SJSA1 (cell line): Measurements from ENCODE around the gene HUWE1. TPM values are rescaled to one million over a fixed set of nuclear protein-coding genes. Genes with fewer than 3 reads are reported as not detected.

Source experiments
- DNase-seq, 2 experiments: peaks; one replicate each; pipeline ENCODE4 v3.0.0-alpha.2; 2015 to 2020; ENCODE audit warnings: low spot score in 2 of 2, low read depth in 1 of 2
- H3K27ac ChIP-seq: fragments of 250-450 bp; sonication (Bioruptor Pico); 2 replicates; pipeline ENCODE4 v1.5.1; 2020; ENCODE audit warnings: mild to moderate bottlenecking, moderate library complexity
- H3K27me3 ChIP-seq: fragments of 250-450 bp; sonication (Bioruptor Pico); replicated peaks from 2 replicates; pipeline ENCODE4 v1.5.1; 2020; ENCODE audit warnings: mild to moderate bottlenecking, moderate library complexity
- H3K36me3 ChIP-seq: fragments of 250-450 bp; sonication (Bioruptor Pico); 2 replicates; pipeline ENCODE4 v1.5.1; 2020; ENCODE audit warnings: mild to moderate bottlenecking
- H3K4me1 ChIP-seq: fragments of 250-450 bp; sonication (Bioruptor Pico); replicated peaks from 2 replicates; pipeline ENCODE4 v1.6.1; 2021; ENCODE audit warnings: mild to moderate bottlenecking
- H3K4me3 ChIP-seq: fragments of 250-450 bp; sonication (Bioruptor Pico); 2 replicates; pipeline ENCODE4 v1.5.1; 2020; ENCODE audit warnings: mild to moderate bottlenecking
- H3K9me3 ChIP-seq: fragments of 250-450 bp; sonication (Bioruptor Pico); replicated peaks from 2 replicates; pipeline ENCODE4 v1.5.1; 2020; ENCODE audit warnings: mild to moderate bottlenecking
- total RNA-seq: library from RNA; depleted of rRNA; stranded (reverse); fragments of >200 nt; shearing (Covaris generic); gene quantifications from 2 replicates; pipeline ENCODE4 v1.2.3, GENCODE V29; 2014

The HUWE1 gene
- total RNA-seq, 1 experiment from 2014 or later = 57.0 TPM

DNA sequence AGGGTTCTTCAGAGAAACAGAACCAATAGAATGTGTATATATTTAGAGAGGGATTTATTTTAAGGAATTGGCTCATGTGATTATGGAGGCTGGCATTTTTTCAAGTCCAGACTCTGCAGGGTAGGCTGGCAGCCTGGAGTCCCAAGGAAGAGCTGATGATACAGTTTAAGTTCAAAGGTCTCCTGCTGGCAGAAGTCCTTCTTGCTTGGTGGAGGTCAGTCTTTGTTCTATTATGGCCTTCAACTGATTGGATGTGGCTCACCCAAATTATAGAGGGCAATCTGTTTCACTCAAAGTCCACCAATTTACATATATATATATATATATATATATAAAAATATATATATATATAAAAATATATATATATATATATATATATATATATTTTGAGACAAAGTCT lies 200.2 kb downstream of the HUWE1 start:
- Histone ChIP-seq H3K4me3 (no peak overlapping the region), H3K36me3 (no peaks in the 10 kb centered on the region), H3K4me1 (no peaks in the 10 kb centered on the region), H3K27ac (no peak overlapping the region), H3K27me3 (no peaks in the 10 kb centered on the region), H3K9me3 (no peaks in the 10 kb centered on the region)
- no peak for DNase-seq

DNA sequence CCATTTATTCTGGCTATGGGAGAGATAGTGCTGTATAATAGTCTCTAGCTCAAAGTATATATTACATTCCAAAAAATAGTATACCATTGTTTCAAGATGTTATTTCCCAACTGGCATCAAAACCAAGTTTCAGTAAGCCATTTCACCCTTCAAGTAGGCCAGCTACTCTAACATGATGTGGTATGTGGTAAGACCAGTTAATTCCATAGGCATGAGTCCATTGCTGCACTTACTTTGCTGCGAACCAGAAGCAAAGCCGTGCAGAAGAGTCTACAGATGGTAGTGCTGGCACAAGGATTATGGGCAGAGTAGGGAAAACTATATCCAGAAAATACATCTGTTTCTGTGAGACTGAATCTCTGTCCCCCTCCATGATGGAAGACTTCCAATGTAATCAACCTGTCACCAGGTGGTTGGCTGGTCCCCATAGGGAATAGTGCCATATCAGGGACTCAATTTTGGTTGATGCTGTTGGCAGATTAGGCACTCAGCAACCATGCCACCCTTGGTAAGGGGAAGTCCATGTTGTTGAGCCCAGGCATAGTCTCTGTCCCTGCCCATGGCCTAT lies 202.6 kb downstream of the HUWE1 start:
- H3K4me3 ChIP-seq = no peak overlapping the region
- DNase-seq = no peak
- H3K27me3 ChIP-seq = no peaks in the 10 kb centered on the region
- H3K27ac ChIP-seq = no peak overlapping the region
- no peaks in the 10 kb centered on the region for H3K36me3 ChIP-seq
- no peaks in the 10 kb centered on the region for H3K9me3 ChIP-seq
- no peaks in the 10 kb centered on the region for H3K4me1 ChIP-seq

DNA sequence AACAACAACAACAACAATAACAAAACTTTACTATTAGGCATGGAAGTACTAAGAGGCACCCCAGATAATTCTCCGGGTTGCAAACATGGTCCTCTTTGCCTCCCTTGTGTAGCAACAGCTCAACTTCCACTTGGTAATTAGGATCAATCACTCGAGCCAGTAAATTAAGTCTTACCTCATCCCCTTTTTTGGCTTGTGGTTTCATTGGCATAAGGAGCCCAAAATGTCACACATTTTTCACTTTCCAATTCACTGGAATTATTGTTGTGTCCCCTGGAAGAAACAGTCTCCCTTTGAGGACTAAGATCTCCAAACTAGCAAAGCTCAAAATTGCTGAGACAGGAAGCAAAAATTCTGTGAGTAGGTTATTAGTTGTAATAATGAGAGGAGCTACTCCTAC lies 203.1 kb downstream of the HUWE1 start:
- Histone ChIP-seq H3K9me3 (no peaks in the 10 kb centered on the region), H3K36me3 (no peaks in the 10 kb centered on the region), H3K4me1 (no peaks in the 10 kb centered on the region), H3K4me3 (no peak overlapping the region), H3K27ac (no peak overlapping the region), H3K27me3 (no peaks in the 10 kb centered on the region)
- no peak for DNase-seq
